Upper lobe of right lung (tissue), 1 donor: ENCODE data around the gene TPCN2. TPM values are rescaled to one million over a fixed set of nuclear protein-coding genes. Genes with fewer than 3 reads are reported as not detected.

ENCODE experiments used
- ATAC-seq: fragments of 200-7000 bp; cut with Tn5 transposase; one replicate; pipeline ENCODE4 v1.9.1; 2020; ENCODE audit warnings: mild to moderate bottlenecking, moderate library complexity
- DNase-seq: peaks from one replicate; pipeline ENCODE4 v3.0.0-alpha.2; 2020
- H3K27ac ChIP-seq: fragments of 200-600 bp; one replicate; pipeline ENCODE4 v1.8.0; 2022
- H3K27me3 ChIP-seq: fragments of 200-600 bp; one replicate; pipeline ENCODE4 v1.8.0; 2022; ENCODE audit warnings: mild to moderate bottlenecking
- H3K36me3 ChIP-seq: fragments of 200-600 bp; one replicate; pipeline ENCODE4 v1.8.0; 2022
- H3K4me1 ChIP-seq: fragments of 200-600 bp; one replicate; pipeline ENCODE4 v1.8.0; 2022
- H3K4me3 ChIP-seq: fragments of 200-600 bp; one replicate; pipeline ENCODE4 v1.8.0; 2022; ENCODE audit warnings: mild to moderate bottlenecking
- H3K9me3 ChIP-seq: fragments of 200-600 bp; one replicate; pipeline ENCODE4 v1.8.0; 2022
- intact Hi-C: fragments of 100-400 bp; cut with DNase I; formaldehyde crosslinking; loops from one replicate; pipeline ENCODE4 v1.11.0; 2022
- total RNA-seq: library from RNA; stranded (reverse); fragmentation: NEBNext Ultra II Directional; extraction: Animal tissue kit (Norgen Biotek cat#: 25700); gene quantifications from one replicate; pipeline ENCODE4 v1.2.1, GENCODE V29; 2021
- TF ChIP-seq, protein P1 (sequence below): fragments of 200-600 bp; IDR thresholded peaks from one replicate; pipeline ENCODE4 v1.8.0; 2022; ENCODE audit warnings: antibody characterized with exemption
- donor health status: DM: no; HTN: yes; CAD: no; lungs with severe emphysema.

Gene TPCN2
- total RNA-seq, 1 donor from 2014 or later = 16.6 TPM

DNA sequence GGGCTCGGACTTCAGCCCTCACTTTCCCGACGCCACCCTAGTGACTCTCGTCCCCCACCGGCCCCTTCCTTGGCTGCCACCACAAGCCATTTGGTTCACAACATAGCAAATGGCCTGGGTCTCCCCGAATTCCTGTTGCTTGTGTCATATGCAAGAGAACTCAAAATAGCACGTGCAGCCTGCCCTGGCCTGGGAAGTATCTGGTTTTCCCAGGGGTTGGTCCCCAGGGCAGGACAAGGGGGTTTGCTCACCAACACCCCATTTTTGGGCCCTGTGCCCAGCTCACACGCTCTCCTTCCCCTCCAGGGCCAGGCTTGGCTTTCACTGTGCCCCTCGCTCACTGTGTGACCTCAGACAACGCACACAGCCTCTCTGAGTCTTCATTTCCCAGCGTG is 12.8 kb upstream of the TPCN2 start:
- ATAC-seq (no peak), DNase-seq (no peak)

DNA sequence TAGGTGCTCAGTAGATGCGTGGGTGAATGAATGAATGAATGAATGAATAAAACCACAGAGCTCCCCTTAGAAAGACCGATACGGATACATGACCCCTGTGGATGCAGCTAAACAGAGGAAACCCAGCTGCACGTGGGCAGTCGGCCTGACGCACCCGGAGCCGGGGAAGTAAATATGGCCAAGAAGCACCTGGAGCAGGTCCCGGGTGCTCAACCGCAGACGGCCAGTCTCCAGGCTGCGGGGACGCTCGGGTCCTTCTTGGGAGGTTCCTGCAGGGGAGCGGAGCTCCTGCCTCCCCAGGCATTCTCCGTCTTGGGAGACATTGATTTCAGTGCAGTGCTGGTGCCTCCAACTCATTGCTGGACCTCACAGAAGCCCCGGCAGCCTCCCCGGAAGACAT is 11.7 kb upstream of the TPCN2 start:
- no peaks in the 10 kb centered on the region for H3K27me3 ChIP-seq
- TF ChIP-seq, protein P1, sequence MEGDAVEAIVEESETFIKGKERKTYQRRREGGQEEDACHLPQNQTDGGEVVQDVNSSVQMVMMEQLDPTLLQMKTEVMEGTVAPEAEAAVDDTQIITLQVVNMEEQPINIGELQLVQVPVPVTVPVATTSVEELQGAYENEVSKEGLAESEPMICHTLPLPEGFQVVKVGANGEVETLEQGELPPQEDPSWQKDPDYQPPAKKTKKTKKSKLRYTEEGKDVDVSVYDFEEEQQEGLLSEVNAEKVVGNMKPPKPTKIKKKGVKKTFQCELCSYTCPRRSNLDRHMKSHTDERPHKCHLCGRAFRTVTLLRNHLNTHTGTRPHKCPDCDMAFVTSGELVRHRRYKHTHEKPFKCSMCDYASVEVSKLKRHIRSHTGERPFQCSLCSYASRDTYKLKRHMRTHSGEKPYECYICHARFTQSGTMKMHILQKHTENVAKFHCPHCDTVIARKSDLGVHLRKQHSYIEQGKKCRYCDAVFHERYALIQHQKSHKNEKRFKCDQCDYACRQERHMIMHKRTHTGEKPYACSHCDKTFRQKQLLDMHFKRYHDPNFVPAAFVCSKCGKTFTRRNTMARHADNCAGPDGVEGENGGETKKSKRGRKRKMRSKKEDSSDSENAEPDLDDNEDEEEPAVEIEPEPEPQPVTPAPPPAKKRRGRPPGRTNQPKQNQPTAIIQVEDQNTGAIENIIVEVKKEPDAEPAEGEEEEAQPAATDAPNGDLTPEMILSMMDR = no peak
- ATAC-seq = no peak
- H3K9me3 ChIP-seq = no peaks in the 10 kb centered on the region
- intact Hi-C loops = no loop called here
- H3K4me3 ChIP-seq = no peak overlapping the region
- DNase-seq = no peak
- H3K27ac ChIP-seq = no peak overlapping the region
- H3K4me1 ChIP-seq = no peaks in the 10 kb centered on the region
- no peaks in the 10 kb centered on the region for H3K36me3 ChIP-seq

More for the DNA sequence above, 12.8 kb upstream of the TPCN2 start:
- TF ChIP-seq, protein P1 = no peak
- intact Hi-C loops = no loop called here
- Histone ChIP-seq H3K4me3 (no peak overlapping the region), H3K27ac (no peak overlapping the region), H3K9me3 (no peaks in the 10 kb centered on the region), H3K27me3 (no peaks in the 10 kb centered on the region), H3K36me3 (no peaks in the 10 kb centered on the region), H3K4me1 (no peaks in the 10 kb centered on the region)

DNA sequence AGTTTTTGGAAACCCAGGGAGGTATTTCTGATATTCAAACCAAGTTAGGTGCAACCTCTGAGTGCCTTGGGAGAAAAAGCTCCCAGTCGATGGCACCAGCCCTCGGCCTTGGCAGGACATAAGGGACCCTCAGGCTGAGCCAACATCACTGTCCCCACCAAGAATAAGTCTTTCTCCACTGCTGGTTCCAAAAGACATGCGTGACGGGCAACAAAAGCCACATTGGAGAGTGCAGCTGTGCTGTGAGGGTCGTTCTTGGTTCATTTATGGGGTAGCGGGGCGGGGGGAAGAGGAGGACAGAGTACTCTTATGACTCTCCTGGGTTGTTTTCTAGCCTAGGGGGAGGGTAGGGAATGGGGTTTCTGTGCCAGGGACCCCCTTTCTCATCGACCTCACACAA is 11.2 kb upstream of the TPCN2 start:
- H3K36me3 ChIP-seq = no peaks in the 10 kb centered on the region
- intact Hi-C loops = no loop called here
- no peaks in the 10 kb centered on the region for H3K27me3 ChIP-seq
- H3K4me1 ChIP-seq = no peaks in the 10 kb centered on the region
- no peak overlapping the region for H3K4me3 ChIP-seq
- ATAC-seq (no peak), DNase-seq (no peak)
- no peak overlapping the region for H3K27ac ChIP-seq
- H3K9me3 ChIP-seq = no peaks in the 10 kb centered on the region
- TF ChIP-seq, protein P1 = no peak

DNA sequence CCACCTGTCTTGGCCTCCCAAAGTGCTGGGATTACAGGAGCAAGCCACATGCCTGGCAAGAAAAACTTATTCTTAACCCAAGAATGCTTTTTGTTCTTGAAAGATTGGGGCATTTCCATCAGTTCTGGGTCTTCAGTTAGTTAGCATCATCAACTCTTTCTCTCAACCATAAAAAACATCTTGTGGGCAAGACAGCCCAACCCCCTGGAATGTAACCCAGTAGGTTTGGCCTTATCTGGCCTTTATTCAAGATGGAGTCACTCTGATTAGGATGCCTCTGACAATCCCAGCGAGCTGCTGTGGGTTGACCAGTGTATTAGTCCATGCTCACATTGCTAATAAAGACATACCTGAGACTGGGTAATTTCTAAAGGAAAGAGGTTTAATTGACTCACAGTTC is 9.2 kb upstream of the TPCN2 start:
- Histone ChIP-seq H3K27me3 (no peaks in the 10 kb centered on the region), H3K4me1 (peaks cover 5% of the 10 kb centered on the region), H3K9me3 (no peaks in the 10 kb centered on the region), H3K4me3 (no peak overlapping the region), H3K27ac (no peak overlapping the region), H3K36me3 (no peaks in the 10 kb centered on the region)
- intact Hi-C loops = no loop called here
- TF ChIP-seq, protein P1 = no peak
- ATAC-seq (no peak), DNase-seq (no peak)

DNA sequence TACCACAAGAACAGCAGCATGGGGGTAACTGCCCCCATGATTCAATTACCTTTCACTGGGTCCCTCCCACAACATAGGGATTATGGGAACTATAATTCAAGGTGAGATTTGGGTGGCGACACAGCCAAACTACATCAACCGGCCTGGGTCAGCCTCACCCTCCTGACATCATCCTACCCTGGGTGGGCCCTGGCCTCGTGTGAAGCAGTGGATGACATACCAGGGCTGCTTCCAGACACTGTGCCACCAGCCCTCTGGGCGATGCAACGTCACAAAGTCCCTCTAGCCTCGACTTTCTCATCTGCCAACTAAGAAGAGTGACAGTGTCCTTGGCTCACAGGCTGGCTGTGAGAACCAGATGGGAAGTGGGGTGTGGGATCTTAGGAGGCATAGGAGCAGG is 8.7 kb upstream of the TPCN2 start:
- Histone ChIP-seq H3K27me3 (no peaks in the 10 kb centered on the region), H3K27ac (no peak overlapping the region), H3K9me3 (no peaks in the 10 kb centered on the region), H3K36me3 (no peaks in the 10 kb centered on the region), H3K4me3 (no peak overlapping the region), H3K4me1 (peaks cover 5% of the 10 kb centered on the region)
- TF ChIP-seq, protein P1 = no peak
- intact Hi-C loops = no loop called here
- ATAC-seq = no peak
- no peak for DNase-seq

DNA sequence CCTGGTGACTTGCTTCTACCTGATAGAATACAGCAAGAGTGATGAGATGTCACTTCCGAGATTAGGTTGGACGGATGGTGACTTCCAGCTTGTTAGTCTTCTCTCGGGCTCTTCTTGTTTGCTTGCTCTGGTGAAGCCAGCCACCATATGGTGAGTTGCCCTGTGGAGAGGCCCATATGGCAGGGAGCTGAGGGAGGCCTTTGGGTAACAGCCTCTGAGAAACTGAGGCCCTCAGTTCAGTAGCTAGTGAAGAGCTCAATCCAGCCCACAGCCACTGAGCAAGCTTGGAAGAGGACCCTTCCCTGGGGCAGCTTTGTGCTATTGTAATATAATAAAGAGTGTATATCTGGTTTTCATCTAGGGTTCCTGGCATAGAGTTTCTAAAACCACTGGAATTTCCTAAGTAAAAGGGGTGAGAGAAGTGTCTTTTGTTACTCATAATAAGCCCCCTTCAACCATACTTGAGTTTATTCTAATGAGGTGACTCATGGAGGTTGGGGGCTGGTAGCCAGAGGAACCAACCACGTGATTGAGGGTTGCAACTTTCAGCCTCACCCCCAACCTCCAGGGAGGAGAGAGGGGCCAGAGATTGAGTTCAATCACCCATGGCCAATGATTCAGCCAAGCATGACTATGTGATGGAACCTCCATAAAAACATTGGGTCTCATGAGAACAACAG is 8.0 kb upstream of the TPCN2 start:
- DNase-seq = no peak
- Histone ChIP-seq H3K27ac (no peak overlapping the region), H3K4me3 (no peak overlapping the region), H3K27me3 (no peaks in the 10 kb centered on the region), H3K36me3 (no peaks in the 10 kb centered on the region), H3K4me1 (peaks cover 5% of the 10 kb centered on the region), H3K9me3 (no peaks in the 10 kb centered on the region)
- no peak for ATAC-seq
- intact Hi-C loops = no loop called here
- TF ChIP-seq, protein P1 = no peak
